SH-SY5Y (cell line): ENCODE measurements around the gene NEK7.

Source experiments
- GATA2 ChIP-seq: IDR thresholded peaks from 2 replicates; pipeline ENCODE4 v1.6.1; 2011; ENCODE audit warnings: mild to moderate bottlenecking, low read depth, low read length
- GATA3 ChIP-seq: IDR thresholded peaks from 2 replicates; pipeline ENCODE4 v1.6.1; 2011; ENCODE audit warnings: low read depth, mild to moderate bottlenecking, low read length, moderate library complexity

NEK7 gene

GRCh38 chr1:198156745-198157240, at the start of gene NEK7:
Gene NEK7 (plus strand): TSS chr1:198156998. CDS start chr1:198232581, 75,583 bp downstream.
- TF ChIP-seq GATA3: no peak
- TF ChIP-seq GATA2: no peak

- TF ChIP-seq GATA3 (no peak), GATA2 (no peak)
Measured at GRCh38 chr1:198107091-198107501, 49.7 kb upstream of the NEK7 start.

GRCh38 chr1:198108636-198109370, 48.0 kb upstream of the NEK7 start:
- no peak for TF ChIP-seq GATA3
- TF ChIP-seq GATA2: no peak

- TF ChIP-seq GATA2: no peak
- no peak for TF ChIP-seq GATA3
Measured at GRCh38 chr1:198109371-198109715, 47.5 kb upstream of the NEK7 start.

DNA sequence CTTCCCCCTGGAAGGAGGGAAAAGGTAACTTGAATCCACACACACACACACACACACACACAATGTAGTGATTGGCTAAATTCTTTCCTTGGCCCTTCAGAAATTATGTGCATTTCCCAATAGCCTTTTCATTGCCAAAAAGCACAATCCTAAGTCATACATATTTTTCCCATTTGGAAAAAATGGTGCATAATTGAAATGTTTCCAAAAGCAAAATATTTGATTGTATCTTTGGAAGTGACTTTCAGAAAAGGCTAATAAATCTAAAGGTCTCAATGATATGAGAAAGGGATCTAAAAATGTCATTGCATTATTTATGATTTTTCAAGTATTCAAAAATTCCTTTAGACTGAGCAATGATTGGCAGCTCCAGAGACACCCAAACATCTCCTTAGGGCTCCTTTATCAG, 43.5 kb upstream of the NEK7 start:
- TF ChIP-seq GATA3 (no peak), GATA2 (no peak)

GRCh38 chr1:198116069-198116468, 40.7 kb upstream of the NEK7 start:
- TF ChIP-seq GATA2: no peak
- no peak for TF ChIP-seq GATA3

DNA sequence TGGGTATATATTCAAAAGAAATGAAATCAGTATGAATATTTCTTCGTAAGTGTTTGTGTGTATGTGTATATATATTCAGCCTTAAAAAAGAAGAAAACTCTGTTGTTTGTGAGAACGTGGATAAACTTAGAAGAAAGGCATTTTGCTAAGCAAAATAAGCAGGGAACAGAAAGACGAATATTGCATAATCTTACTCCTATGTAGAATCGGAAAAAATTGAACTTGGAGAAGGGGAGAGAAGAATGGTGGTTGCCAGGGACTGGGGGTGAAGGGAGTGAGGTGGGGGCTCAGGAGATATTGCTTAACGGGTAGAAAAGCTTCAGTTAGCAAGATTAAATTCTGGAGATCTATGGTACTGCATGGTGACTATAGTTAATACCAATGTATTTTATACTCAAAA, 40.3 kb upstream of the NEK7 start:
- TF ChIP-seq GATA2: no peak
- no peak for TF ChIP-seq GATA3

GRCh38 chr1:198117267-198117666, 39.5 kb upstream of the NEK7 start:
- no peak for TF ChIP-seq GATA3
- TF ChIP-seq GATA2: no peak

DNA sequence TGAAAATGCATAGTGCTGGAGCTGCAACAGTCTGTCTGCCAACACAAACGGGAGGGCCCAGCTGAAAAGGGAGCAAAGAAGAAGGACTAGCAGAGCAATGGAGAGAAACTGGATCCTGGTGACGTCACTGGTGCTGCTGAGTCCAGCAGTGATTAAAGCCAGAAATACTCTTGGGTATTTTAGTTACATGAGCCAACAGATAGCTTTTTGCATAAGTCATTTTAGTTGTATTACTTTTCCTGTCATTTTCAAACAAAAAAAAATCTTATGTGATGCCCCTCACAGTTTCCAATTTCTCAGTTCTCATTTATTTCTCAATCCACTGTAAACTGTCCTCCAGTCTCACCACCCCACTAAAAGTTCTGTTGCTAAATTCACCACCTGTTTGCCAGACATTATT, 38.7 kb upstream of the NEK7 start:
- TF ChIP-seq GATA3 (no peak), GATA2 (no peak)

DNA sequence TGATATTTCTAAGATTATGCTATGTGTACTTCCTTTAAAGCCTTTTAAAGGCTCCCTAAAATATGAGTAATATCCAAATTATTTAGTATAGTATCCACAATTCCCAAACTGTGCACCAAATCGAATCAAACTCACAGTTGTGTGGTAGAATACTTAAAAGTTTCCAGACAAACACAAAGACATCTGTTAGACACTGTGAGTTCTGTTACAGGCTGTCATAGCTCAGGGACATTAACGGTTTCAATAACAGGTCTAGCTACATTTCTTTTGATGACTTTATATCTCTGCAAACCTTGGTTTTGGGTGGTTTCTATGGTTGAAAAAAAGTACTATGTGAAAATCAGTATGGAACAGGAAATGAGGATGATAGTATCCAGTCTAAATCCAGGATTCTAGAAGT, 36.9 kb upstream of the NEK7 start:
- TF ChIP-seq GATA3: no peak
- TF ChIP-seq GATA2: no peak

GRCh38 chr1:198121056-198121826, 35.6 kb upstream of the NEK7 start:
- no peak for TF ChIP-seq GATA3
- TF ChIP-seq GATA2: no peak

DNA sequence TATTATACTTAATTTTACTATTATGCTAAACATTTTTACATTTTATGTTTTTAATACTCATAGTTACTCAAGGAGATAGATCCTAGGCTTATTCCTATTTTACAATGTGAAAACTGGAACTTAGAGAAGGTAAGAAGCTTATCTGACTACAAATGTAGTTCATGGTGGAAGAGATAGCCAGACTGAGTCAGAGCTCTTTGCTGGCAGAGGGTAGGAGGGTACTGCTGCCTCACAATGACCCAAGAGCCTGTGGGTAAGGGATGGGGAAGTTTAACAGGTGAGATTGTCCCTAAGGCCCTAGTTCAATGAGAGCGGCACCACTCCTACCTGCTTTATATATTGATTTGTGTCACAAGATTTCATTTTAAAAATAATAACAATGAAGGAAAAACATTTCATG, 34.1 kb upstream of the NEK7 start:
- TF ChIP-seq GATA3: no peak
- no peak for TF ChIP-seq GATA2

DNA sequence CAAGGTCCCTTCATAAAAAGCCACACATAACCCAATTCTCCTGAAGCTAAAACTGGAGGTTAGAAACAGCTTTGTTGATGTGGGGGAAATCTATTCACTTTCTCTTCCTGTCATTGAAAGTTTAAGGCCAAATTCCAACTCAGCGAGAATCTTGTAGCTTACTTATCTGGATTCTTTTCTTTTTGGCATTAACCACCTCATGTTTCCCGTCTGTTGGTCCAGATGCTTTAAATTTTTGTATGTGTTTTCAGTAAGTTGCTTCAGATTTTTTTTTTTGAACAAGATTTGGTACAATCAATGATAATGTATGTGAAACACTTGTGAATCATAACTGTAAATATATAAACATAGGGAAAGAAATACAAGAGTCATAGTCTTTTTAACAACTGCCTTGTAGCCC, 33.7 kb upstream of the NEK7 start:
- no peak for TF ChIP-seq GATA3
- TF ChIP-seq GATA2: no peak

- TF ChIP-seq GATA3: no peak
- TF ChIP-seq GATA2: no peak
Measured at GRCh38 chr1:198124673-198125072, 32.1 kb upstream of the NEK7 start.
